ENCODE data around the gene OSBPL8. TPM values are rescaled to one million over a fixed set of nuclear protein-coding genes. Genes with fewer than 3 reads are reported as not detected.

Gene OSBPL8
- total and polyA plus RNA-seq, 2 experiments from 2014 or later, result 78.0 to 124 TPM

- Histone ChIP-seq H3K79me2 (replicated peaks; ENCODE audit: insufficient read depth) (peaks cover 91% of the 10 kb centered on the region), H3K36me3 (ENCODE audit: insufficient read depth) (no peaks in the 10 kb centered on the region), H3K4me1 (ENCODE audit: insufficient read depth) (peaks cover 34% of the 10 kb centered on the region), H3K4me2 (peak overlapping the region; percentile 25; the same call in 1 of the 2 replicates), H3K27me3 (ENCODE audit: insufficient read depth) (no peaks in the 10 kb centered on the region), H3K4me3 (no peak overlapping the region), H3K27ac (ENCODE audit: low read depth) (no peak overlapping the region), H4K20me1 (replicated peaks; ENCODE audit: insufficient read depth) (peaks cover 9% of the 10 kb centered on the region; the same call in 1 of the 2 replicates), H3K9me2 (ENCODE audit: insufficient read depth) (no peaks in the 10 kb centered on the region), H2AFZ (no peak overlapping the region), H3F3A (replicated peaks; ENCODE audit: low read depth) (no peaks in the 10 kb centered on the region)
- TF ChIP-seq CREB1 (CRISPR knock-in tag; IDR thresholded peaks at IDR 0.05; ENCODE audit: low read depth), result no peak
- TF ChIP-seq STAT1 (IDR thresholded peaks at IDR 0.05; ENCODE audit: unreplicated experiment), result no peak
- Mint-ChIP-seq H3K4me3 (no peak overlapping the region), H3K27ac (no peak overlapping the region; the same call in 1 of the 2 replicates), H3K9me3 (no peaks in the 10 kb centered on the region), H3K4me1 (peaks cover 43% of the 10 kb centered on the region), H3K27me3 (ENCODE audit: insufficient read depth, low read depth, poor library complexity) (peaks cover 5% of the 10 kb centered on the region), H3K36me3 (ENCODE audit: low read depth) (no peaks in the 10 kb centered on the region)
- DNase-seq (ENCODE audit: low spot score) (no peak), ATAC-seq (no peak)
Measured at GRCh38 chr12:76554405-76555230, 5.0 kb downstream of the OSBPL8 start.

- no peaks in the 10 kb centered on the region for H3K36me3 ChIP-seq (ENCODE audit: insufficient read depth)
- H3K79me2 ChIP-seq (replicated peaks; ENCODE audit: insufficient read depth), result peaks cover 98% of the 10 kb centered on the region
- no peaks in the 10 kb centered on the region for H3K9me3 Mint-ChIP-seq
- H3K4me3 ChIP-seq, result no peak overlapping the region
- H4K20me1 ChIP-seq (replicated peaks; ENCODE audit: insufficient read depth), result peaks cover 3% of the 10 kb centered on the region; the same call in 1 of the 2 replicates
- H3K27ac ChIP-seq (ENCODE audit: low read depth), result no peak overlapping the region
- H3K36me3 Mint-ChIP-seq (ENCODE audit: low read depth), result no peaks in the 10 kb centered on the region
- H3F3A ChIP-seq (replicated peaks; ENCODE audit: low read depth), result no peaks in the 10 kb centered on the region
- H3K4me2 ChIP-seq, result no peak overlapping the region
- DNase-seq (ENCODE audit: low spot score) (no peak), ATAC-seq (no peak; the same call in 2 of the 3 replicates)
- peaks cover 59% of the 10 kb centered on the region for H3K4me1 Mint-ChIP-seq
- H3K9me2 ChIP-seq (ENCODE audit: insufficient read depth), result no peaks in the 10 kb centered on the region
- TF ChIP-seq ZNF114 (CRISPR knock-in tag; IDR thresholded peaks at IDR 0.05), result no peak
- TF ChIP-seq ETS1 (IDR thresholded peaks at IDR 0.05), result no peak
- no peak for TF ChIP-seq JUNB (IDR thresholded peaks at IDR 0.05; ENCODE audit: unreplicated experiment)
- no peak for TF ChIP-seq ZNF331 (CRISPR knock-in tag; IDR thresholded peaks at IDR 0.05; ENCODE audit: low read depth)
- TF ChIP-seq, protein P1, sequence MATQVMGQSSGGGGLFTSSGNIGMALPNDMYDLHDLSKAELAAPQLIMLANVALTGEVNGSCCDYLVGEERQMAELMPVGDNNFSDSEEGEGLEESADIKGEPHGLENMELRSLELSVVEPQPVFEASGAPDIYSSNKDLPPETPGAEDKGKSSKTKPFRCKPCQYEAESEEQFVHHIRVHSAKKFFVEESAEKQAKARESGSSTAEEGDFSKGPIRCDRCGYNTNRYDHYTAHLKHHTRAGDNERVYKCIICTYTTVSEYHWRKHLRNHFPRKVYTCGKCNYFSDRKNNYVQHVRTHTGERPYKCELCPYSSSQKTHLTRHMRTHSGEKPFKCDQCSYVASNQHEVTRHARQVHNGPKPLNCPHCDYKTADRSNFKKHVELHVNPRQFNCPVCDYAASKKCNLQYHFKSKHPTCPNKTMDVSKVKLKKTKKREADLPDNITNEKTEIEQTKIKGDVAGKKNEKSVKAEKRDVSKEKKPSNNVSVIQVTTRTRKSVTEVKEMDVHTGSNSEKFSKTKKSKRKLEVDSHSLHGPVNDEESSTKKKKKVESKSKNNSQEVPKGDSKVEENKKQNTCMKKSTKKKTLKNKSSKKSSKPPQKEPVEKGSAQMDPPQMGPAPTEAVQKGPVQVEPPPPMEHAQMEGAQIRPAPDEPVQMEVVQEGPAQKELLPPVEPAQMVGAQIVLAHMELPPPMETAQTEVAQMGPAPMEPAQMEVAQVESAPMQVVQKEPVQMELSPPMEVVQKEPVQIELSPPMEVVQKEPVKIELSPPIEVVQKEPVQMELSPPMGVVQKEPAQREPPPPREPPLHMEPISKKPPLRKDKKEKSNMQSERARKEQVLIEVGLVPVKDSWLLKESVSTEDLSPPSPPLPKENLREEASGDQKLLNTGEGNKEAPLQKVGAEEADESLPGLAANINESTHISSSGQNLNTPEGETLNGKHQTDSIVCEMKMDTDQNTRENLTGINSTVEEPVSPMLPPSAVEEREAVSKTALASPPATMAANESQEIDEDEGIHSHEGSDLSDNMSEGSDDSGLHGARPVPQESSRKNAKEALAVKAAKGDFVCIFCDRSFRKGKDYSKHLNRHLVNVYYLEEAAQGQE (IDR thresholded peaks at IDR 0.05; ENCODE audit: unreplicated experiment), result no peak
- no peak for TF ChIP-seq CREB1 (CRISPR knock-in tag; IDR thresholded peaks at IDR 0.05; ENCODE audit: low read depth)
- no peak for TF ChIP-seq POLR2AphosphoS5 (IDR thresholded peaks at IDR 0.05; ENCODE audit: low read depth)
- TF ChIP-seq EZH2phosphoT487 (IDR thresholded peaks at IDR 0.05; ENCODE audit: unreplicated experiment), result no peak
- TF ChIP-seq STAT1 (IDR thresholded peaks at IDR 0.05; ENCODE audit: unreplicated experiment), result no peak
- TF ChIP-seq, protein P2, sequence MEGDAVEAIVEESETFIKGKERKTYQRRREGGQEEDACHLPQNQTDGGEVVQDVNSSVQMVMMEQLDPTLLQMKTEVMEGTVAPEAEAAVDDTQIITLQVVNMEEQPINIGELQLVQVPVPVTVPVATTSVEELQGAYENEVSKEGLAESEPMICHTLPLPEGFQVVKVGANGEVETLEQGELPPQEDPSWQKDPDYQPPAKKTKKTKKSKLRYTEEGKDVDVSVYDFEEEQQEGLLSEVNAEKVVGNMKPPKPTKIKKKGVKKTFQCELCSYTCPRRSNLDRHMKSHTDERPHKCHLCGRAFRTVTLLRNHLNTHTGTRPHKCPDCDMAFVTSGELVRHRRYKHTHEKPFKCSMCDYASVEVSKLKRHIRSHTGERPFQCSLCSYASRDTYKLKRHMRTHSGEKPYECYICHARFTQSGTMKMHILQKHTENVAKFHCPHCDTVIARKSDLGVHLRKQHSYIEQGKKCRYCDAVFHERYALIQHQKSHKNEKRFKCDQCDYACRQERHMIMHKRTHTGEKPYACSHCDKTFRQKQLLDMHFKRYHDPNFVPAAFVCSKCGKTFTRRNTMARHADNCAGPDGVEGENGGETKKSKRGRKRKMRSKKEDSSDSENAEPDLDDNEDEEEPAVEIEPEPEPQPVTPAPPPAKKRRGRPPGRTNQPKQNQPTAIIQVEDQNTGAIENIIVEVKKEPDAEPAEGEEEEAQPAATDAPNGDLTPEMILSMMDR (conservative IDR thresholded peaks at IDR 0.05; ENCODE audit: low read depth in 2 of 2), result no peak
- TF ChIP-seq NANOG (IDR thresholded peaks at IDR 0.05; ENCODE audit: borderline replicate concordance), result no peak
- no peak overlapping the region for H3K27ac Mint-ChIP-seq
- peaks cover 44% of the 10 kb centered on the region for H3K4me1 ChIP-seq (ENCODE audit: insufficient read depth)
- no peaks in the 10 kb centered on the region for H3K27me3 Mint-ChIP-seq (ENCODE audit: insufficient read depth, low read depth, poor library complexity)
- no peaks in the 10 kb centered on the region for H3K27me3 ChIP-seq (ENCODE audit: insufficient read depth)
- no peak overlapping the region for H2AFZ ChIP-seq
- H3K4me3 Mint-ChIP-seq, result no peak overlapping the region
Measured at GRCh38 chr12:76552343-76552938, 7.1 kb downstream of the OSBPL8 start.

Data from GM23338 (cell line).